K562 (cell line): ENCODE results near the gene DACT1. TPM values are rescaled to one million over a fixed set of nuclear protein-coding genes. Genes with fewer than 3 reads are reported as not detected.

ENCODE experiments used
- ATAC-seq: fragments of 200-7000 bp; cut with Tn5 transposase; 3 replicates; pipeline ENCODE4 v1.9.1; 2020; ENCODE audit warnings: moderate library complexity
- BruUV-seq: library from RNA; stranded (reverse); fragments of 400-500 nt; replicated peaks from 2 replicates; lab custom pipeline; 2021; lab: Mats Ljungman, UMichigan
- CTCF ChIA-PET: fragments of 300-600 bp; formaldehyde crosslinking; extraction: SDS; loops from one replicate; lab custom pipeline; 2021; ENCODE audit warnings: low intra/inter-chr PET ratio; lab: Yijun Ruan, JAX
- POLR2A ChIA-PET: fragments of 300-600, 350-650 bp; sonication (Branson Sonifier 250); formaldehyde crosslinking; extraction: SDS; loops from one replicate; lab custom pipeline; 2021; ENCODE audit warnings: antibody characterized with exemption, inconsistent platforms; lab: Yijun Ruan, JAX
- DNase-seq, 4 experiments: peaks; one replicate each; pipeline versions ENCODE4 v3.0.0 to v3.0.0-alpha.2; 2011 to 2018; ENCODE audit warnings: low spot score in 3 of 4, mixed read lengths in 3 of 4; ENCODE audit errors: extremely low read depth in 1 of 4
- FAIRE-seq: peaks from 2 replicates; lab custom pipeline; 2011; peaks lifted over from hg19 to GRCh38; lab: Jason Lieb, UNC
- H2AFZ ChIP-seq: 2 replicates; pipeline ENCODE4 v1.6.0; 2011; ENCODE audit warnings: low read depth, low read length, control low read depth, inconsistent platforms
- H3K27ac ChIP-seq: fragments of 200-600 bp; 3 replicates; pipeline ENCODE4 v1.8.0; 2011; ENCODE audit warnings: low read depth, mild to moderate bottlenecking, control low read depth, inconsistent platforms, low read length, moderate library complexity, mixed read lengths; ENCODE audit errors: extremely low read depth
- H3K27me3 ChIP-seq, 2 experiments: fragments of 300-600 bp in 1 of 2; 2 replicates in 1 of 2; 3 replicates in 1 of 2; pipeline versions ENCODE4 v1.6.0 to v1.8.0; 2011; ENCODE audit warnings: inconsistent platforms in 2 of 2, low read length in 2 of 2, mild to moderate bottlenecking in 1 of 2, mixed read lengths in 1 of 2, moderate library complexity in 1 of 2; ENCODE audit not compliant: control insufficient read depth in 2 of 2, insufficient read depth in 2 of 2
- H3K36me3 ChIP-seq: fragments of 300-600 bp; 3 replicates; pipeline ENCODE4 v1.8.0; 2011; ENCODE audit warnings: mild to moderate bottlenecking, low read length, inconsistent platforms; ENCODE audit not compliant: control insufficient read depth, insufficient read depth
- H3K4me1 ChIP-seq, 2 experiments: fragments of 200-600 bp in 1 of 2; replicated peaks in 1 of 2; 2 replicates in 1 of 2; 3 replicates in 1 of 2; pipeline versions ENCODE4 v1.5.1 to v1.8.0; 2011; ENCODE audit warnings: inconsistent platforms in 2 of 2, low read length in 2 of 2, mild to moderate bottlenecking in 1 of 2, mixed read lengths in 1 of 2, moderate library complexity in 1 of 2; ENCODE audit not compliant: control insufficient read depth in 2 of 2, insufficient read depth in 2 of 2
- H3K4me2 ChIP-seq: 2 replicates; pipeline ENCODE4 v1.6.1; 2011; ENCODE audit warnings: low read length, control low read depth, inconsistent platforms, mixed read lengths; ENCODE audit not compliant: insufficient read depth
- H3K4me3 ChIP-seq: fragments of 200-600 bp; sonication (generic), shearing (Covaris generic); 2 replicates; pipeline ENCODE4 v1.5.1; 2016; ENCODE audit warnings: control low read depth, inconsistent platforms
- H3K79me2 ChIP-seq: fragments of 200-600 bp; 3 replicates; pipeline ENCODE4 v1.8.0; 2011; ENCODE audit warnings: low read length, inconsistent platforms; ENCODE audit not compliant: control insufficient read depth, insufficient read depth
- H3K9ac ChIP-seq, 2 experiments: 2 replicates each; pipeline versions ENCODE4 v1.6.0 to v1.6.1; 2011; ENCODE audit warnings: low read depth in 2 of 2, low read length in 2 of 2, control low read depth in 1 of 2, inconsistent platforms in 1 of 2, mild to moderate bottlenecking in 1 of 2, mixed read lengths in 1 of 2; ENCODE audit not compliant: insufficient read depth in 1 of 2
- H3K9me1 ChIP-seq: one replicate; pipeline ENCODE4 v1.6.0; 2011; ENCODE audit warnings: inconsistent platforms, mild to moderate bottlenecking, low read length, moderate library complexity; ENCODE audit not compliant: control insufficient read depth, insufficient read depth
- H3K9me3 ChIP-seq: replicated peaks from 2 replicates; pipeline ENCODE4 v1.5.1; 2011; ENCODE audit warnings: low read depth, low read length, inconsistent platforms; ENCODE audit not compliant: control insufficient read depth, insufficient read depth
- H4K20me1 ChIP-seq: replicated peaks from 2 replicates; pipeline ENCODE4 v1.6.1; 2011; ENCODE audit warnings: low read length, inconsistent platforms, mixed read lengths; ENCODE audit not compliant: control insufficient read depth, insufficient read depth
- CHD1 ChIP-seq: fragments of 200-600 bp; sonication (generic); IDR thresholded peaks from one replicate; pipeline ENCODE4 v1.6.1; 2012; ENCODE audit warnings: mild to moderate bottlenecking, moderate library complexity, low read length, inconsistent platforms
- CHD4 ChIP-seq: fragments of 200-600 bp; sonication (generic); IDR thresholded peaks from 3 replicates; pipeline ENCODE4 v1.6.1; 2012; ENCODE audit warnings: low read depth, mild to moderate bottlenecking, mixed read lengths, low read length, inconsistent platforms; ENCODE audit not compliant: insufficient read depth, insufficient replicate concordance, poor library complexity, severe bottlenecking
- ESRRA ChIP-seq: fragments of 450-650 bp; IDR thresholded peaks from 2 replicates; pipeline ENCODE4 v1.6.1; 2014; ENCODE audit warnings: low read depth, mild to moderate bottlenecking, moderate library complexity, borderline replicate concordance
- FIP1L1 ChIP-seq: fragments of 200-400 bp; formaldehyde crosslinking; IDR thresholded peaks from 2 replicates; pipeline ENCODE4 v1.6.1; 2018; ENCODE audit warnings: mild to moderate bottlenecking, low read depth, low read length; ENCODE audit not compliant: poor library complexity, severe bottlenecking
- FOXJ3 ChIP-seq: sonication (generic); formaldehyde crosslinking; IDR thresholded peaks from 2 replicates; pipeline ENCODE4 v1.4.0; 2020; ENCODE audit warnings: mild to moderate bottlenecking, missing genetic modification reagents
- KLF13 ChIP-seq: fragments of 450-650 bp; IDR thresholded peaks from 2 replicates; pipeline ENCODE4 v1.6.1; 2016; ENCODE audit warnings: missing genetic modification characterization, low read depth, mild to moderate bottlenecking, missing compliant biosample characterization, moderate library complexity, borderline replicate concordance
- NFXL1 ChIP-seq: fragments of 450-650 bp; formaldehyde crosslinking; IDR thresholded peaks from 2 replicates; pipeline ENCODE4 v1.4.0; 2021; ENCODE audit warnings: mild to moderate bottlenecking
- NR2F6 ChIP-seq: fragments of 450-650 bp; formaldehyde crosslinking; IDR thresholded peaks from 2 replicates; pipeline ENCODE4 v1.4.0; 2020; ENCODE audit warnings: mild to moderate bottlenecking
- NR3C1 ChIP-seq: sonication (generic); formaldehyde crosslinking; IDR thresholded peaks from 2 replicates; pipeline ENCODE4 v1.8.1; 2022; ENCODE audit warnings: missing genetic modification reagents
- SMAD4 ChIP-seq: fragments of 250-450 bp; sonication (Bioruptor Pico); conservative IDR thresholded peaks from 2 replicates; pipeline ENCODE4 v1.8.0; 2021; ENCODE audit warnings: inconsistent platforms, mild to moderate bottlenecking, moderate library complexity
- ZBTB17 ChIP-seq: fragments of 450-650 bp; formaldehyde crosslinking; IDR thresholded peaks from 2 replicates; pipeline ENCODE4 v1.4.0; 2020; ENCODE audit warnings: mild to moderate bottlenecking
- ZBTB5 ChIP-seq: fragments of 450-650 bp; IDR thresholded peaks from 2 replicates; pipeline ENCODE4 v1.6.1; 2017; ENCODE audit warnings: antibody characterized with exemption
- ZBTB8A ChIP-seq: fragments of 450-650 bp; IDR thresholded peaks from 2 replicates; pipeline ENCODE4 v1.6.1; 2018; ENCODE audit warnings: mild to moderate bottlenecking, moderate library complexity; ENCODE audit not compliant: partially characterized antibody
- ZEB2 ChIP-seq: fragments of 450-650 bp; IDR thresholded peaks from 2 replicates; pipeline ENCODE4 v1.6.1; 2016
- ZNF253 ChIP-seq: fragments of 250-450 bp; sonication (Bioruptor Pico); conservative IDR thresholded peaks from 2 replicates; pipeline ENCODE4 v1.6.1; 2021; ENCODE audit warnings: mild to moderate bottlenecking
- ZNF778 ChIP-seq: fragments of 450-650 bp; formaldehyde crosslinking; IDR thresholded peaks from 2 replicates; pipeline ENCODE4 v1.4.0; 2020; ENCODE audit warnings: mild to moderate bottlenecking, moderate library complexity
- WGBS: fragments of 100-300 bp; shearing (Covaris generic); methylation state at CpG from one replicate; pipeline ENCODE4 v1.1.6; 2016; ENCODE audit warnings: low coverage, mixed read lengths; ENCODE audit not compliant: insufficient coverage; ENCODE audit errors: missing lambda C conversion rate; 5-methylcytosine and 5-hydroxymethylcytosine counted together
- in situ Hi-C: fragments of 300-500 bp; cut with MboI; formaldehyde crosslinking; loops from 4 replicates; pipeline ENCODE4 v1.15.0; 2018; ENCODE audit warnings: inconsistent platforms, mixed read lengths
- intact Hi-C: fragments of 100-400 bp; cut with micrococcal nuclease; formaldehyde crosslinking; loops from 2 replicates; pipeline ENCODE4 v1.14.2; 2022
- polyA plus RNA-seq, 8 experiments: library from polyadenylated mRNA; depleted of rRNA in 4 of 8; stranded (reverse) in 5 of 8; unstranded in 3 of 8; fragments of >200 nt; fragmentation: Nextera tagmentation in 2 of 8; fragmentation: Illumina TruSeq in 1 of 8; extraction: Ambion mirVana in 2 of 8; extraction: Trizol in 1 of 8; gene quantifications; 2 replicates each; pipeline versions ENCODE4 v1.2.1 to v1.2.3, GENCODE V29; 2011 to 2014; ENCODE audit warnings: inconsistent platforms in 1 of 8, missing spikeins in 1 of 8
- total RNA-seq, 7 experiments: library from RNA; depleted of rRNA in 6 of 7; stranded (reverse); fragments of >200 nt in 6 of 7; fragmentation: Illumina TruSeq in 2 of 7; extraction: Trizol in 2 of 7; gene quantifications; 2 replicates each; pipeline versions ENCODE4 v1.2.1 to v1.2.3, GENCODE V29; 2011 to 2021; ENCODE audit warnings: low replicate concordance in 1 of 7
- TF ChIP-seq, protein P1 (sequence below): fragments of 250-450 bp; sonication (Bioruptor Pico); IDR thresholded peaks from 2 replicates; pipeline ENCODE4 v1.8.0; 2022; ENCODE audit warnings: inconsistent platforms, mild to moderate bottlenecking, moderate library complexity, borderline replicate concordance
- TF ChIP-seq, protein P2 (sequence below): fragments of 150-350 bp; conservative IDR thresholded peaks from 2 replicates; pipeline ENCODE4 v1.6.1; 2014; ENCODE audit warnings: low read length

DACT1 gene
- total and polyA plus RNA-seq, 9 of the 15 experiments (the other 6 are each of a cell fraction or from before 2014, with no cell fraction given): 0.07 to 0.30 (median 0.13) TPM

DNA sequence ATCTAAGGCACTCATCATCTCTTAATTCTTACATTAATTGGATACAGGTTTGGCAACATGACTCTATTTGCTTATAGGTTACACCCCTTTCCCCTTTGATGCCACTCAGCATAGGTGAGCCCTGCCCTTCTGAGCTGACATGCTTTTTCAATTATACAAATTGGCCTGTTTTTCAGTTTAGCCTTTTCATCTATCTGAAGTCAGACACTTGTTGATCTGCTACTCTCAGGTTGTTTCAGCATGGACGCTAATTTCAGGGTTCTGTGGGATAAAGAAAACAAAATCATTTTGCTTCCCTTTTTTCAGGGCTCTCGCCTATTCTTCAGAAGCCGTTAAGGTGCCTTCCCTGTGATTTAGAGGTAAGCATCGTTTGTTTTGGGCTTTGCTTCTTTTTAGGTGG is 55.3 kb downstream of the DACT1 start (continued):
- TF ChIP-seq NR2F6 (CRISPR knock-in tag): no peak
- no peak for TF ChIP-seq ZBTB8A
- TF ChIP-seq ZNF253 (CRISPR knock-in tag): no peak
- TF ChIP-seq ZNF778: no peak
- TF ChIP-seq ESRRA: no peak

DNA sequence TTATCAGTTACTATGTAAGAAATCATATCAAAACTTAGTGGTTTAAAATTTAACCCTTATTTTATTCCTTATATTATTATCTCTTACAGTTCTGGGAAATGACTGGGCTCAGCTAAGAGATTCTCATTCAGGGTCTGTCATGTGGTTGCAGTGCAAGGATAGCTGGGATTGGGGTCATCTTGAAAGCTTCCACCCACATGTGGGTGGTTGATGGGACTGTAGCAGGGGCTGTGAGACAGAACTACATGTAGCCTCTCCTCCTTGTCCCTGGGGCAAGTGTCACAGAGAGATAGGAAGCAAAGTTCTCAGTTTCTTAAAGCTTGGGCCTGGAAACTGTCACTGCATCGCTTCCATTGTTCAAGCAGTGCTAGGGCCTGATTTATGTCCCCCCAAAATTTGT is 57.8 kb downstream of the DACT1 start:
- Histone ChIP-seq H3K4me1 (no peaks in the 10 kb centered on the region), H3K4me3 (no peak overlapping the region), H2AFZ (no peak overlapping the region), H3K9ac (no peak overlapping the region), H4K20me1 (no peaks in the 10 kb centered on the region), H3K27me3 (no peaks in the 10 kb centered on the region), H3K36me3 (no peaks in the 10 kb centered on the region), H3K9me3 (no peaks in the 10 kb centered on the region), H3K4me2 (no peak overlapping the region), H3K27ac (no peak overlapping the region), H3K9me1 (no peaks in the 10 kb centered on the region), H3K79me2 (no peaks in the 10 kb centered on the region)
- intact Hi-C loops (no loop called here), in situ Hi-C loops (no loop called here)
- FAIRE-seq (no peak), ATAC-seq (no peak), DNase-seq (no peak)
- 0% methylated on average over 1 of the region's 1 CpG for WGBS
- ChIA-PET POLR2A (no interaction called here), CTCF (no interaction called here)
- no TSS peak for BruUV-seq
- TF ChIP-seq ZBTB5 (no peak), SMAD4 (no peak), KLF13 (tag) (no peak), NFXL1 (no peak), FIP1L1 (no peak), ZBTB17 (CRISPR knock-in tag) (no peak), CHD1 (no peak), CHD4 (no peak), ZEB2 (no peak), FOXJ3 (no peak), NR3C1 (CRISPR knock-in tag) (no peak)
- TF ChIP-seq, protein P1, sequence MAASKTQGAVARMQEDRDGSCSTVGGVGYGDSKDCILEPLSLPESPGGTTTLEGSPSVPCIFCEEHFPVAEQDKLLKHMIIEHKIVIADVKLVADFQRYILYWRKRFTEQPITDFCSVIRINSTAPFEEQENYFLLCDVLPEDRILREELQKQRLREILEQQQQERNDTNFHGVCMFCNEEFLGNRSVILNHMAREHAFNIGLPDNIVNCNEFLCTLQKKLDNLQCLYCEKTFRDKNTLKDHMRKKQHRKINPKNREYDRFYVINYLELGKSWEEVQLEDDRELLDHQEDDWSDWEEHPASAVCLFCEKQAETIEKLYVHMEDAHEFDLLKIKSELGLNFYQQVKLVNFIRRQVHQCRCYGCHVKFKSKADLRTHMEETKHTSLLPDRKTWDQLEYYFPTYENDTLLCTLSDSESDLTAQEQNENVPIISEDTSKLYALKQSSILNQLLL (CRISPR knock-in tag): no peak
- TF ChIP-seq, protein P2, sequence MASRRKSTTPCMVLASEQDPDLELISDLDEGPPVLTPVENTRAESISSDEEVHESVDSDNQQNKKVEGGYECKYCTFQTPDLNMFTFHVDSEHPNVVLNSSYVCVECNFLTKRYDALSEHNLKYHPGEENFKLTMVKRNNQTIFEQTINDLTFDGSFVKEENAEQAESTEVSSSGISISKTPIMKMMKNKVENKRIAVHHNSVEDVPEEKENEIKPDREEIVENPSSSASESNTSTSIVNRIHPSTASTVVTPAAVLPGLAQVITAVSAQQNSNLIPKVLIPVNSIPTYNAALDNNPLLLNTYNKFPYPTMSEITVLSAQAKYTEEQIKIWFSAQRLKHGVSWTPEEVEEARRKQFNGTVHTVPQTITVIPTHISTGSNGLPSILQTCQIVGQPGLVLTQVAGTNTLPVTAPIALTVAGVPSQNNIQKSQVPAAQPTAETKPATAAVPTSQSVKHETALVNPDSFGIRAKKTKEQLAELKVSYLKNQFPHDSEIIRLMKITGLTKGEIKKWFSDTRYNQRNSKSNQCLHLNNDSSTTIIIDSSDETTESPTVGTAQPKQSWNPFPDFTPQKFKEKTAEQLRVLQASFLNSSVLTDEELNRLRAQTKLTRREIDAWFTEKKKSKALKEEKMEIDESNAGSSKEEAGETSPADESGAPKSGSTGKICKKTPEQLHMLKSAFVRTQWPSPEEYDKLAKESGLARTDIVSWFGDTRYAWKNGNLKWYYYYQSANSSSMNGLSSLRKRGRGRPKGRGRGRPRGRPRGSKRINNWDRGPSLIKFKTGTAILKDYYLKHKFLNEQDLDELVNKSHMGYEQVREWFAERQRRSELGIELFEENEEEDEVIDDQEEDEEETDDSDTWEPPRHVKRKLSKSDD: no peak
